Tibial nerve (tissue), 4 donors: ENCODE results near the gene CCDC3. TPM values are rescaled to one million over a fixed set of nuclear protein-coding genes. Genes with fewer than 3 reads are reported as not detected.

Source experiments
- DNase-seq, 2 donors: peaks; one replicate each; pipeline ENCODE4 v3.0.0-alpha.2; 2019; ENCODE audit warnings: low spot score in 2 of 2
- H3K27ac ChIP-seq, 4 donors: fragments of 200-600 bp; sonication (generic) in 3 of 4; one replicate each; pipeline ENCODE4 v1.5.1; 2017 to 2019; ENCODE audit warnings: mild to moderate bottlenecking in 1 of 4
- H3K27me3 ChIP-seq, 2 donors: fragments of 200-600 bp; sonication (generic) in 1 of 2; one replicate each; pipeline versions ENCODE4 v1.5.1 to v1.6.0; 2017 to 2019
- H3K36me3 ChIP-seq, 3 donors: fragments of 200-600 bp; sonication (generic); one replicate each; pipeline ENCODE4 v1.5.1; 2018 to 2019
- H3K4me1 ChIP-seq, 4 donors: fragments of 200-600 bp; sonication (generic) in 3 of 4; one replicate each; pipeline ENCODE4 v1.5.1; 2017 to 2019
- H3K4me3 ChIP-seq, 4 donors: fragments of 200-600 bp; sonication (generic) in 3 of 4; one replicate each; pipeline ENCODE4 v1.5.1; 2017 to 2019; ENCODE audit warnings: mild to moderate bottlenecking in 1 of 4, moderate library complexity in 1 of 4
- H3K9me3 ChIP-seq, 4 donors: fragments of 200-600 bp; sonication (generic) in 3 of 4; one replicate each; pipeline ENCODE4 v1.5.1; 2017 to 2019
- EP300 ChIP-seq, 2 donors: sonication (generic); formaldehyde crosslinking; IDR thresholded peaks; one replicate each; pipeline ENCODE4 v1.6.1; 2017; ENCODE audit warnings: antibody characterized with exemption in 2 of 2, mild to moderate bottlenecking in 1 of 2
- POLR2A ChIP-seq, 2 donors: fragments of 450-650 bp; IDR thresholded peaks; one replicate each; pipeline ENCODE4 v1.6.1; 2017; ENCODE audit warnings: antibody characterized with exemption in 2 of 2, mild to moderate bottlenecking in 2 of 2, moderate library complexity in 2 of 2
- WGBS, 2 donors: methylation state at CpG; one replicate each; pipeline ENCODE4 v1.1.5; 2018; 5-methylcytosine and 5-hydroxymethylcytosine counted together
- total RNA-seq, 4 donors: library from RNA; depleted of rRNA; stranded (reverse); fragments of >200 nt; gene quantifications; one replicate each; pipeline ENCODE4 v1.1.0, GENCODE V29; 2016
- TF ChIP-seq, protein P1 (sequence below), 5 experiments: fragments of 200-600 bp in 3 of 5; fragments of 450-650 bp in 2 of 5; sonication (generic) in 3 of 5; IDR thresholded peaks; one replicate each; pipeline ENCODE4 v1.5.1; 2016 to 2019; ENCODE audit warnings: antibody characterized with exemption in 5 of 5, mild to moderate bottlenecking in 3 of 5, moderate library complexity in 2 of 5

CCDC3 gene
- total RNA-seq, 4 donors from 2014 or later = 73.2 to 188 (median 149) TPM

DNA sequence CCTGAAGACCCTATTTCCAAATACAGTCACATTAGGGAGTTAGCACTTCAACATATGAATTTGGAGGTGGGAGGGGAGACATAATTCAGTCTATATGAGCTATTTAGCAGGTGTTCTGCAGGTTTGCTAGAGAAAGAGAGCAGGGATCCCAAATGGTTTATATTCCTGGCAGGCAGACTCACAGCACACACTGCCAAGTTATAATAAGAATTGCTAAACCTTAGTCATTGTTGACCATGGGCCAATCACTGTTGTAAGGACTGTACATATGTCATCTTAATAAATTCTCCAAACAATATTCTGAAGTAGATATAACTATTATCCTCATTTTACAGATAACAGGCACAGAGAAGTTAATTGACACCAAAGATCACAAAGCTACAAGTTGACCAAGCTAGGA is 1.5 kb upstream of the CCDC3 start:
- Histone ChIP-seq H3K9me3 (no peaks in the 10 kb centered on the region), H3K27me3 (peaks cover 0 to 4% of the 10 kb centered on the region in 2 donors), H3K36me3 (no peaks in the 10 kb centered on the region), H3K4me1 (peaks cover 0 to 3% (median 0%) of the 10 kb centered on the region in 4 donors), H3K27ac (no peak overlapping the region), H3K4me3 (no peak overlapping the region)
- no peak for DNase-seq
- TF ChIP-seq EP300 (IDR thresholded peaks at IDR 0.05) (no peak), POLR2A (IDR thresholded peaks at IDR 0.05) (no peak)
- TF ChIP-seq, protein P1, sequence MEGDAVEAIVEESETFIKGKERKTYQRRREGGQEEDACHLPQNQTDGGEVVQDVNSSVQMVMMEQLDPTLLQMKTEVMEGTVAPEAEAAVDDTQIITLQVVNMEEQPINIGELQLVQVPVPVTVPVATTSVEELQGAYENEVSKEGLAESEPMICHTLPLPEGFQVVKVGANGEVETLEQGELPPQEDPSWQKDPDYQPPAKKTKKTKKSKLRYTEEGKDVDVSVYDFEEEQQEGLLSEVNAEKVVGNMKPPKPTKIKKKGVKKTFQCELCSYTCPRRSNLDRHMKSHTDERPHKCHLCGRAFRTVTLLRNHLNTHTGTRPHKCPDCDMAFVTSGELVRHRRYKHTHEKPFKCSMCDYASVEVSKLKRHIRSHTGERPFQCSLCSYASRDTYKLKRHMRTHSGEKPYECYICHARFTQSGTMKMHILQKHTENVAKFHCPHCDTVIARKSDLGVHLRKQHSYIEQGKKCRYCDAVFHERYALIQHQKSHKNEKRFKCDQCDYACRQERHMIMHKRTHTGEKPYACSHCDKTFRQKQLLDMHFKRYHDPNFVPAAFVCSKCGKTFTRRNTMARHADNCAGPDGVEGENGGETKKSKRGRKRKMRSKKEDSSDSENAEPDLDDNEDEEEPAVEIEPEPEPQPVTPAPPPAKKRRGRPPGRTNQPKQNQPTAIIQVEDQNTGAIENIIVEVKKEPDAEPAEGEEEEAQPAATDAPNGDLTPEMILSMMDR (IDR thresholded peaks at IDR 0.05) = no peak

GRCh38 chr10:13001887-13002212 is 337 bp upstream of the CCDC3 start:
- H3K4me1 ChIP-seq = peaks cover 0 to 3% (median 0%) of the 10 kb centered on the region in 4 donors
- no peaks in the 10 kb centered on the region for H3K9me3 ChIP-seq
- 3 to 4% methylated on average over 9 of the region's 9 CpGs for WGBS, 2 donors
- TF ChIP-seq POLR2A (IDR thresholded peaks at IDR 0.05) = no peak
- no peak for TF ChIP-seq EP300 (IDR thresholded peaks at IDR 0.05)
- TF ChIP-seq, protein P1 (IDR thresholded peaks at IDR 0.05) = no peak
- H3K27me3 ChIP-seq = peaks cover 0 to 4% of the 10 kb centered on the region in 2 donors
- peak overlapping the region in 3 of 4 donors; percentile 18 to 58 (median 43) for H3K4me3 ChIP-seq
- H3K27ac ChIP-seq = peak overlapping the region in 3 of 4 donors; percentile 36 to 66 (median 50)
- H3K36me3 ChIP-seq = no peaks in the 10 kb centered on the region
- no peak for DNase-seq

- 67 to 80% methylated on average over 4 of the region's 4 CpGs for WGBS, 2 donors
- no peaks in the 10 kb centered on the region for H3K36me3 ChIP-seq
- H3K27ac ChIP-seq = peak overlapping the region in 3 of 4 donors; percentile 56 to 66 (median 64)
- peaks cover 0 to 15% (median 0%) of the 10 kb centered on the region in 4 donors for H3K4me1 ChIP-seq
- H3K27me3 ChIP-seq = peaks cover 0 to 4% of the 10 kb centered on the region in 2 donors
- peak overlapping the region; percentile 34 to 58 (median 42) for H3K4me3 ChIP-seq
- peak in 1 of 2 donors; percentile 17 for DNase-seq
- TF ChIP-seq, protein P1 (IDR thresholded peaks at IDR 0.05) = no peak
- peak in 1 of 2 donors; percentile 10 for TF ChIP-seq EP300 (IDR thresholded peaks at IDR 0.05)
- H3K9me3 ChIP-seq = no peaks in the 10 kb centered on the region
These were observed 1.1 kb downstream of the CCDC3 start for GRCh38 chr10:13000431-13000830.

GRCh38 chr10:12999849-13000248 is 1.7 kb downstream of the CCDC3 start:
- H3K36me3 ChIP-seq = no peaks in the 10 kb centered on the region
- H3K27me3 ChIP-seq = peaks cover 0 to 4% of the 10 kb centered on the region in 2 donors
- H3K4me3 ChIP-seq = peak overlapping the region in 2 of 4 donors; percentile 43 to 58
- no peaks in the 10 kb centered on the region for H3K9me3 ChIP-seq
- H3K4me1 ChIP-seq = peaks cover 0 to 20% (median 0%) of the 10 kb centered on the region in 4 donors
- WGBS, 2 donors = 67 to 74% methylated on average over 6 of the region's 6 CpGs
- TF ChIP-seq POLR2A (IDR thresholded peaks at IDR 0.05) = no peak
- TF ChIP-seq, protein P1 (IDR thresholded peaks at IDR 0.05) = no peak
- no peak for TF ChIP-seq EP300 (IDR thresholded peaks at IDR 0.05)
- H3K27ac ChIP-seq = peak overlapping the region in 3 of 4 donors; percentile 16 to 66 (median 16)
- no peak for DNase-seq

DNA sequence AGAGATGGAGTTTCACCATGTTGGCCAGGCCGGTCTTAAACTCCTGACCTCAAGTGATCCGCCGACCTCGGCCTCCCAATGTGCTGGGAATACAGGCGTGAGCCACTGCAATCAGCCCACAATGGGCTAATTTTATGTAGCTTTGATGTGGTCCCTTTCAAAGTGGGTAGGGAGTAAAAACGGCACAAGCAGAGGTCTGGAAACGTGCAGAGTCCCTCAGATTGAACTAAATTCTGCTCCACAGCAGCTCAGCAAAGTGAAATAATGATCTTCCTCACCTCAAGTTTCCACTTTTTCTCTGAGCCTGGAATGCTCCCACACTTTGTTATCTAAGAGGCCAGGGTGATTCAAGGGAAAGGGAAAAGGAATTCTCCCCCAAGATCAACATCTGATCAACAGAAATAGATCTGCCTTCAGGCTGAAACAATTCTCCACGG is 6.1 kb downstream of the CCDC3 start:
- H3K27me3 ChIP-seq = no peaks in the 10 kb centered on the region
- H3K36me3 ChIP-seq = peaks cover 0 to 5% (median 0%) of the 10 kb centered on the region in 3 donors
- peaks cover 0 to 32% (median 0%) of the 10 kb centered on the region in 4 donors for H3K4me1 ChIP-seq
- DNase-seq = no peak
- H3K4me3 ChIP-seq = no peak overlapping the region
- 11 to 22% methylated on average over 8 of the region's 8 CpGs for WGBS, 2 donors
- TF ChIP-seq POLR2A (IDR thresholded peaks at IDR 0.05) (no peak), EP300 (IDR thresholded peaks at IDR 0.05) (no peak)
- TF ChIP-seq, protein P1 (IDR thresholded peaks at IDR 0.05) = no peak
- H3K27ac ChIP-seq = peak overlapping the region in 2 of 4 donors; percentile 55 to 62
- H3K9me3 ChIP-seq = no peaks in the 10 kb centered on the region
